ENCODE results near the gene DOC2A.

Gene DOC2A

GRCh38 chr16:30023586-30023985, 12.8 kb upstream of the DOC2A start:
- POLR2A ChIA-PET: no interaction called here
- H3K9me3 ChIP-seq (ENCODE audit: control insufficient read depth, insufficient read depth, low read depth, low read length): no peaks in the 10 kb centered on the region
- CTCF ChIA-PET: interaction anchor here (0.7 to 2.0 kb wide), 5 partner anchors 8 to 207 kb away, joined by 3 to 14 read pairs (median 5); partner anchors contain the start of gene TLCD3B
- no peak for TF ChIP-seq OVOL3 (tag by site-specific recombination; IDR thresholded peaks at IDR 0.05)
- TF ChIP-seq SP2 (tag by site-specific recombination; IDR thresholded peaks at IDR 0.05): no peak
- TF ChIP-seq FEZF1 (tag by site-specific recombination; IDR thresholded peaks at IDR 0.05): no peak
- TF ChIP-seq ZNF548 (tag by site-specific recombination; IDR thresholded peaks at IDR 0.05): no peak
- no peak overlapping the region for H3K27ac ChIP-seq (ENCODE audit: extremely low read depth, low read depth, low read length)
- H3K4me3 ChIP-seq (ENCODE audit: low read depth, low read length): no peak overlapping the region
- no peaks in the 10 kb centered on the region for H3K36me3 ChIP-seq (ENCODE audit: control insufficient read depth in 2 of 2, insufficient read depth in 1 of 2, low read length in 2 of 2)
- H3K4me1 ChIP-seq (ENCODE audit: control insufficient read depth, insufficient read depth, low read length): no peaks in the 10 kb centered on the region

DNA sequence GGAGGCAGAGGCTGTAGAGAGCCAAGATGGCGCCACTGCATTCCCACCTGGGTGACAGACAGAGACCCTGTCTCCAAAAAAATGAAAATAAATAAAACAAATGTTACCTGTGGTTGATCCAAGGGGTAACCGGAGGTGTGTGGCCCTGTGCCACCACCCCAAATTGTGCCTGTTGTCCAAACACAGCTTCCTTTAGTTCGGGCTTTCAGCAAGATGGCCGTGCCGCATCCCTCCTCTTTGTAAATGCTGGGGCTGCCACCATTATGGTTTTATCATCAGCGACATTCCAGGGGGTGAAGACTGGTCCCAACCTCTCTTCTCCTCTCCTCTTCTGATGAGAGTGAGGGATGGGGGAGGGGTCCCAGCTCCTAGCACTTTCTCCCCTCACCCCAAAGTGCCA, 12.1 kb upstream of the DOC2A start, which contains the start of gene C16orf92:
C16orf92 (plus strand) TSS at position 312 of the 400 bp plus-strand sequence. CDS start 143 bp downstream, outside the sequence.
- Histone ChIP-seq H3K9me3 (ENCODE audit: control insufficient read depth, insufficient read depth, low read depth, low read length) (no peaks in the 10 kb centered on the region), H3K36me3 (ENCODE audit: control insufficient read depth in 2 of 2, insufficient read depth in 1 of 2, low read length in 2 of 2) (no peaks in the 10 kb centered on the region), H3K27ac (ENCODE audit: extremely low read depth, low read depth, low read length) (no peak within 1 kb of the TSS), H3K4me1 (ENCODE audit: control insufficient read depth, insufficient read depth, low read length) (no peaks in the 10 kb centered on the region), H3K4me3 (ENCODE audit: low read depth, low read length) (no peak within 1 kb of the TSS)
- POLR2A ChIA-PET: no interaction called here
- CTCF ChIA-PET: interaction anchor here (0.6 to 2.0 kb wide), 9 partner anchors 9 to 206 kb away, joined by 3 to 14 read pairs (median 4); partner anchors contain the start of gene TLCD3B
- no peak for TF ChIP-seq ZNF394 (tag by site-specific recombination; IDR thresholded peaks at IDR 0.05; ENCODE audit: borderline replicate concordance)
- no peak for TF ChIP-seq ZNF416 (tag by site-specific recombination; IDR thresholded peaks at IDR 0.05)
- no peak for TF ChIP-seq IKZF3 (tag by site-specific recombination; IDR thresholded peaks at IDR 0.05)
- TF ChIP-seq ZIC2 (tag by site-specific recombination; IDR thresholded peaks at IDR 0.05): no peak
- no peak for TF ChIP-seq ZBTB21 (tag by site-specific recombination; IDR thresholded peaks at IDR 0.05)
- TF ChIP-seq ZNF843 (tag by site-specific recombination; IDR thresholded peaks at IDR 0.05): no peak
- TF ChIP-seq ZNF768 (tag by site-specific recombination; IDR thresholded peaks at IDR 0.05): no peak
- TF ChIP-seq OVOL3 (tag by site-specific recombination; IDR thresholded peaks at IDR 0.05): no peak
- TF ChIP-seq, protein P1, sequence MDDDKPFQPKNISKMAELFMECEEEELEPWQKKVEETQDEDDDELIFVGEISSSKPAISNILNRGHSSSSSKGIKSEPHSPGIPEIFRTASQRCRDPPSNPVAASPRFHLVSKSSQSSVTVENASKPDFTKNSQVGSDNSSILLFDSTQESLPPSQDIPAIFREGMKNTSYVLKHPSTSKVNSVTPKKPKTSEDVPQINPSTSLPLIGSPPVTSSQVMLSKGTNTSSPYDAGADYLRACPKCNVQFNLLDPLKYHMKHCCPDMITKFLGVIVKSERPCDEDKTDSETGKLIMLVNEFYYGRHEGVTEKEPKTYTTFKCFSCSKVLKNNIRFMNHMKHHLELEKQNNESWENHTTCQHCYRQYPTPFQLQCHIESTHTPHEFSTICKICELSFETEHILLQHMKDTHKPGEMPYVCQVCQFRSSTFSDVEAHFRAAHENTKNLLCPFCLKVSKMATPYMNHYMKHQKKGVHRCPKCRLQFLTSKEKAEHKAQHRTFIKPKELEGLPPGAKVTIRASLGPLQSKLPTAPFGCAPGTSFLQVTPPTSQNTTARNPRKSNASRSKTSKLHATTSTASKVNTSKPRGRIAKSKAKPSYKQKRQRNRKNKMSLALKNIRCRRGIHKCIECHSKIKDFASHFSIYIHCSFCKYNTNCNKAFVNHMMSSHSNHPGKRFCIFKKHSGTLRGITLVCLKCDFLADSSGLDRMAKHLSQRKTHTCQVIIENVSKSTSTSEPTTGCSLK (tag by site-specific recombination; IDR thresholded peaks at IDR 0.05): no peak
- TF ChIP-seq ZNF791 (tag by site-specific recombination; IDR thresholded peaks at IDR 0.05): no peak
- TF ChIP-seq, protein P2, sequence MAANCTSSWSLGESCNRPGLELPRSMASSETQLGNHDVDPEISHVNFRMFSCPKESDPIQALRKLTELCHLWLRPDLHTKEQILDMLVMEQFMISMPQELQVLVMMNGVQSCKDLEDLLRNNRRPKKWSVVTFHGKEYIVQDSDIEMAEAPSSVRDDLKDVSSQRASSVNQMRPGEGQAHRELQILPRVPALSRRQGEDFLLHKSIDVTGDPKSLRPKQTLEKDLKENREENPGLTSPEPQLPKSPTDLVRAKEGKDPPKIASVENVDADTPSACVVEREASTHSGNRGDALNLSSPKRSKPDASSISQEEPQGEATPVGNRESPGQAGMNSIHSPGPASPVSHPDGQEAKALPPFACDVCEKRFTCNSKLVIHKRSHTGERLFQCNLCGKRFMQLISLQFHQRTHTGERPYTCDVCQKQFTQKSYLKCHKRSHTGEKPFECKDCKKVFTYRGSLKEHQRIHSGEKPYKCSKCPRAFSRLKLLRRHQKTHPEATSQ (tag by site-specific recombination; IDR thresholded peaks at IDR 0.05): no peak
- TF ChIP-seq TRIM28 (IDR thresholded peaks at IDR 0.05; ENCODE audit: borderline replicate concordance, low read length): no peak
- no peak for TF ChIP-seq ZNF24 (tag by site-specific recombination; IDR thresholded peaks at IDR 0.05)
- TF ChIP-seq, protein P3, sequence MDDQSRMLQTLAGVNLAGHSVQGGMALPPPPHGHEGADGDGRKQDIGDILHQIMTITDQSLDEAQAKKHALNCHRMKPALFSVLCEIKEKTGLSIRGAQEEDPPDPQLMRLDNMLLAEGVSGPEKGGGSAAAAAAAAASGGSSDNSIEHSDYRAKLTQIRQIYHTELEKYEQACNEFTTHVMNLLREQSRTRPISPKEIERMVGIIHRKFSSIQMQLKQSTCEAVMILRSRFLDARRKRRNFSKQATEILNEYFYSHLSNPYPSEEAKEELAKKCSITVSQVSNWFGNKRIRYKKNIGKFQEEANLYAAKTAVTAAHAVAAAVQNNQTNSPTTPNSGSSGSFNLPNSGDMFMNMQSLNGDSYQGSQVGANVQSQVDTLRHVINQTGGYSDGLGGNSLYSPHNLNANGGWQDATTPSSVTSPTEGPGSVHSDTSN (CRISPR knock-in tag; IDR thresholded peaks at IDR 0.05): no peak
- no peak for TF ChIP-seq ZNF624 (tag by site-specific recombination; IDR thresholded peaks at IDR 0.05)
- TF ChIP-seq ZNF19 (tag by site-specific recombination; IDR thresholded peaks at IDR 0.05; ENCODE audit: low read depth): no peak
- TF ChIP-seq ZNF223 (tag by site-specific recombination; IDR thresholded peaks at IDR 0.05): no peak
- TF ChIP-seq ZNF449 (tag by site-specific recombination; IDR thresholded peaks at IDR 0.05): no peak
